OCI-LY1 (cell line): ENCODE measurements around the gene ZHX3.

Experiments
- CTCF ChIP-seq: fragments of 200-600 bp; sonication (generic), shearing (Covaris generic); IDR thresholded peaks from 2 replicates; pipeline ENCODE4 v1.5.1; 2017; ENCODE audit warnings: mild to moderate bottlenecking, antibody characterized with exemption, low read length, moderate library complexity, mixed read lengths
- EZH2 ChIP-seq: fragments of 200-600 bp; sonication (generic), shearing (Covaris generic); IDR thresholded peaks from 2 replicates; pipeline ENCODE4 v1.8.0; 2017; ENCODE audit warnings: borderline replicate concordance, mixed run types, mild to moderate bottlenecking, antibody characterized with exemption, low read length, moderate library complexity, mixed read lengths

GRCh38 chr20:41306061-41306727 is 11.3 kb downstream of the ZHX3 start:
- TF ChIP-seq CTCF, result no peak
- no peak for TF ChIP-seq EZH2
